Activated CD4-positive, alpha-beta T cell treated with anti-CD3 and anti-CD28 coated beads, Interleukin-2, amount 50 U/mL, for 16 hours (primary cell): Measurements from ENCODE around the gene OR2C3.
"Not testable (repeated sequence)": the region's sequence is repeated elsewhere in the genome, so short reads cannot be mapped to it uniquely, and the experiment has no call there.

Source experiments
- DNase-seq: peaks from one replicate; pipeline ENCODE4 v3.0.0-alpha.2; 2020

OR2C3 gene

GRCh38 chr1:247517795-247518612 lies 18.2 kb downstream of the OR2C3 start:
- no peak for DNase-seq

- DNase-seq = no peak
Measured at GRCh38 chr1:247506831-247507230, 29.4 kb downstream of the OR2C3 start.

- DNase-seq = no peak
Measured at GRCh38 chr1:247500865-247501264, 35.4 kb downstream of the OR2C3 start.

GRCh38 chr1:247496581-247497285 lies 39.5 kb downstream of the OR2C3 start:
- DNase-seq = no peak

GRCh38 chr1:247494767-247495166 lies 41.5 kb downstream of the OR2C3 start:
- no peak for DNase-seq

- no peak for DNase-seq
Measured at GRCh38 chr1:247493106-247493505, 43.1 kb downstream of the OR2C3 start.

- DNase-seq = no peak
Measured at GRCh38 chr1:247491328-247491727, 44.9 kb downstream of the OR2C3 start.

- DNase-seq = peak; percentile 23
Measured at GRCh38 chr1:247487057-247487456, 49.2 kb downstream of the OR2C3 start.

GRCh38 chr1:247482747-247483146 lies 53.5 kb downstream of the OR2C3 start:
- DNase-seq = no peak

GRCh38 chr1:247476328-247477058 lies 59.7 kb downstream of the OR2C3 start:
- not testable (repeated sequence) for DNase-seq

GRCh38 chr1:247475793-247476192 lies 60.4 kb downstream of the OR2C3 start:
- DNase-seq = no peak
